ENCODE results near the gene SELL.
A peak's percentile ranks its signal among the peaks of the same experiment; 100 is the strongest.
"Not testable (repeated sequence)": the region's sequence is repeated elsewhere in the genome, so short reads cannot be mapped to it uniquely, and the experiment has no call there.

The SELL gene

DNA sequence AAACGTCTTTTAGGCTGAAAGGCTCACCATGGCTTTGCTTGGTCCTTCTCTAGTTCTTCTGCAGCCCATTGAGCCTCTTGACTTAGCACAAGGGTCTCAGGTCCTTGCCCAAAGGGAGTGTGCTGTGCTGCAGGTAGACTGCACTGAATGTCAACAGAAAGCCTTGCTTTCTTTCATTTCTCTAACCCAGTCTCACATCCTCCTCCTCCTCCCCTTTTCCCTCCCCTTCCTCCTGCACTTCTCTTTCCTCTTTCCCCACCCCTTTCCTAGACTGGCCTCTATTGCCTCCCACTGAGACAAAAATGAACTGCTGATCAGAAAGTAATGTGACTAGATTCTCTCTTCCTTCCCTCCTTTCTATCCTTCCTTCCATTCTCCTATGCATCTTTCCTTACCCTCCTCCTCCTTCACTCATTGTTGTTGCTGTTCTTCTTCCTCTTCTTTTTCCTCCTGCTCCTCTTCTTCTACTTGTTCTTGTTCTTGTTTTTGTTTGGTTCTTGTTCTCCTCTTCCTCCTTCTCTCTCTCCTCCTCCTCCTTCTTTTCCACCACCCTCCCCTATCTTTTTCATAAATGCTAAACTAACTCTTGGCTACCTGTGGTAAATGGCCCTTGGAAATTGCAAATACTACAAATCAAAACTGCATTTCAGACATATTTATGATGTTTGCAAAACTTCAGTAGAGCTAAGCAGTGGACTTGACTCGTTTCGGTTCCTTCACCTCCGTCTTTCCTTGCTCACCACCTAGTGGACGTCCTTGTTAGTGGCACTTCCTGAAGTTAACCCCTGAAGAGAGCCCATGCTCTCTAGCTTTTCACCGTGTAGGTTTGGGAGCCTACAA, at the start of gene SELL:
SELL (minus strand) TSS at position 152 of the 840 bp plus-strand sequence; CDS start at position 30, 122 bp downstream.
- DNase-seq (ENCODE audit: low read depth in 2 of 2) = peak; percentile 26 to 50

DNA sequence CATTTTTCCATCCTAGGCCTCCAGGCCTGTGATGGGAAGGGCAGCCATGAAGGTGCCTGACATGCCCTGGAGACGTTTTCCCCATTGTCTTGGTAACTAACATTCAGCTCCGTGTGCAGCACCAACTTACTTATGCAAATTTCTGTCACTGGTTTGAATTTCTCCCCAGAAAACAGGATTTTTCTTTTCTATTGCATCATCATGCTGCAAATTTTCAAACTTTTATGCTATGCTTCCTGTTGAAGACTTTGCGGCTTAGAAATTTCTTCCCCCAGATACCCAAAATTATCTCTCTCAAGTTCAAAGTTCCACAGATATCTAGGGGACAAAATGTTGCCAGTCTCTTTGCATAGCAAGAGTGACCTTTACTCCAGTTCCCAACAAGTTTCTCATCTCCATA, 47.6 kb upstream of the SELL start:
- DNase-seq (ENCODE audit: low read depth in 2 of 2) = no peak

DNA sequence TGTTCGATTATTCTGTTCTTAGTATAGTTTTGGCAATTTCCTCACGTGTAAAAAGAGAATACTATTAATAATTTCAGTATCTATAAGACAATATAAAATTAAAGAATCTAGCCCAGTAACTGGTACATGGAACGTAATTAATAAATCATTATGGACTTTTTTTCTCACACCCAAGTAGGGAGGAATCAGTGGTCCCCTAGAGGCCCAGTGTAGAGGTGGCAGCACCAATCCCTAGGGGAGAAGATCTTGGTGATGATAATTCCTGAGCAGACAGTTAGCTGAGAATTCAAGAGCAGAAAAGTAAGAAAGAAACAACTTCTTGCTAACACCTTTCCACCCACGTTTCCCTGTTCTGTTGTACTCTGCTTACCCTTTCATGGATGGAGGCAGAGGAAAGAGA, 42.1 kb upstream of the SELL start:
- DNase-seq (ENCODE audit: low read depth in 2 of 2) = no peak

DNA sequence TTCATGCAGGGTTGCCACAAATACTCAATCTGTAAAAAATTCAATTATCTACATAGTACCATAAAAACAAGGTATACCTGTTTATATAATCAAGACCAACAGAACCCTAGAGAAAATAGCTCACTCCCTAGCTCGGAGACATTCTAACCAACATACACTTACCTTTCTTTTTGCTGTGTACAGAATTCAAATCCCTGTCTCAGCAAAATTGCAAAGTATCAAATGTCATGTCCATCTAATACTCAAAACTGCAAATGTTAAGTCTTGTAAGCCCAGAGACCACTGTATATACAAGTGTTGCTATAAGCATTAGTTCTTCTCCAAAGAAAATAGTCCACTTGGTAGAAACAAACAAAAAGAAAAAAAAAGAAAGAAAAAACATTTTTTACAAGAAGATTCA, 38.6 kb upstream of the SELL start:
- DNase-seq (ENCODE audit: low read depth in 2 of 2) = no peak

DNA sequence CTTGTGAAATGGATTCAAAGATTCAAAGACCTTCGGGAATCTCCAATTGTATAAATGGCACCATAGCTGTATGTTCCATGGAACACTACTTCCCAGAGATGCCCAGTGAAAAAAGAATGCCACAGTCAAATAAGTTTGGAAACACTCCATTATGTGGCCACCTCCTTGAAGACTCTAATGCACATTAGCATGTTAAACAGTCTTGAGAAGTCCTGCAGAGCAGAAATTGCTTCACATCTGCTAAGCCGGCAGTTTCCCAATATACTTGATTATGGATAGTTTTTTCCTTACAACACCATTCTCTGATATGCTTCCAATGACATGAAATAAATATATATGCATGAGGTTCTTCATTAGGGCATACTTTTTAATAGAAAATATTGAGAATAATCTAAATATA, 35.1 kb upstream of the SELL start:
- no peak for DNase-seq (ENCODE audit: low read depth in 2 of 2)

DNA sequence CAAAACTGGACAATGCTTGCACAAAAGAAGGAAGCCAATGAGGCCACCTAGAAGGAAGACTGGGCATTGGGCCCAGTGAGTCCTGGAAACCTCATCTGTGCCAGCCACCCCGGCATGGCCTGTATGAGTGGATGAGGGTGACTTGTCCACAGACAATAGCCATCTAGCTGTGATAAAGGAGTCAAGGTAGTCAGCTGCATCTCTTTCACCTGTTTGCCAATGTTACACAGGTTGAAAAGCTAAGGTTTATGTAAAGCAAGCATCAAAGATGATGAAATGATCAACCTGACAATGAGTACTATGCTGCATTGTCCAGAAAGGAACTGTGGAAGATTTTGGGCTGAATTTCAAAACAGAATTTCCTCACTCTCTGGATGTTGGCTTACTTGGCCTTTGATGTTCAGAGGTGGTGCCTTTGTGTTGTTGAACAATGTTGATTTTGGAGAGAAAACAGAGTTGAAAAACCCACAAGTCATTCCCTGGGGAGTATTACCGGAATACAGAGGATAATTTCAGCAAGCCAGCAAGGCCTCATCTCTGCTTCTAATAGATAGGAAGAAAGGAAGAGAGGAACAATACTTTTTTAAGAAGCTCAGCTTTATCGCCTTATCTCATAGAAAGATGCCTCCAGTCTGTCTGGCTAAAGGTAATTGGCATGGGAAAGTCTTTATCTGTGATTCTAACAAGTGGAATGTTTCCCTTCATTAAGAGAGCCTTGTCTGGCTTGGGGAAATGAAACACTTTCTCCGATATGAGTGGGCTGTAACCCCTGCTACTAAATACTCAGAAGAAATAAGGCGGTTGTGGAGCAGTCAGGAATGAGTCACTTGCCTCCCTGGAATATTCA, 33.8 kb upstream of the SELL start:
- no peak for DNase-seq (ENCODE audit: low read depth in 2 of 2)

DNA sequence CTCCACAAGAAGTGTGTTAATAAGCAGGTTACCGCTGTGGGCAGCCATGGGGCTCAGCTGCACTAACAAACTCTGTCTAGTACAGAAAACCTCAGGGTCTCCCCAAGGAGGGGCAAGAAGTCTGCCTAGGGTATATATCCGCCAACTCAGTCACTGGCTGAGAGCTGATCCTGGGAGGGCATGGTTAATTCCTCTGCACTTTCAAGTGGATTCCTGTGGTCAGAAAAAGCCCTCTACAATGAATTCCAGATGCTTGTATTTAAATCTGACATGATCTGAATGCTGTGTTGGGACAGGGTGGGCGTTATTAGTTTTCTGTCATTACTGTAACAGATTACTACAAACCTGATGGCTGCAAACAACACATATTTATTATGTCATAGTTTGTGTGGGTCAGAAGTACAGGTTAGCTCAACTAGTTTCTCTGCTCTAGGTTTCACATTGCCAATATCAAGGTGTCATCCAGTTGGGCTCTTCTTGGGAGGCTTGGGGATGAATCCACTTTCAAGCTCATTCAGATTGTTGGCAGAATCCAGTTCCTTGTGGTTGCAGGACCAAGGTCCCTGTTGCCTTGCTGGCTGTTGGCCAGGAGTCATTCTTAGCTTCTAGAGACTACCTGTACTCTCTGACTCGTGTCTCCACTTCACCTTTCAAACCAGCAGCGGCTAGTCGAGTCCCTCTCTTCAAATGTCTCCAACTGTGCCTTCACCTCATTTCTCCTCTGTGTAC, 30.4 kb upstream of the SELL start:
- no peak for DNase-seq (ENCODE audit: low read depth in 2 of 2)

DNA sequence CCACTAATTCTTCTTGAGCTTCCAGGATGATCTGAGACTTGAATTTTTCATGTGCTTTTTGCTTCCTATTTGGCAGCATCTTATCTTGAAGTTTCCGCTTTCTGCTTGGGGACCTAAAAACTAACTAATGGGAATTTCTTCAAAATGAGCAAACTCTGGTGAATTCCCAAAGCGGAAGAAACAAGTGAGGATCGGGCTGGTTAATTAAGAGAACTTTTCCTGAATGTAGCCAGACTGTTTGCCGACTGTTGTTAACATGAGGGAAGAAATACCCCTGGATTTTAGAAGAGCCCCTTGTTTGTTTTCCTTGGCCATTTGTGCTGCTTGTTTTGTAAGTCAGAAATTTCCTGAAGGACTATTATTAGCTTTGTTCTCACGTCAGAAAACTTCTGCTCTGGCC, 28.6 kb upstream of the SELL start:
- no peak for DNase-seq (ENCODE audit: low read depth in 2 of 2)

DNA sequence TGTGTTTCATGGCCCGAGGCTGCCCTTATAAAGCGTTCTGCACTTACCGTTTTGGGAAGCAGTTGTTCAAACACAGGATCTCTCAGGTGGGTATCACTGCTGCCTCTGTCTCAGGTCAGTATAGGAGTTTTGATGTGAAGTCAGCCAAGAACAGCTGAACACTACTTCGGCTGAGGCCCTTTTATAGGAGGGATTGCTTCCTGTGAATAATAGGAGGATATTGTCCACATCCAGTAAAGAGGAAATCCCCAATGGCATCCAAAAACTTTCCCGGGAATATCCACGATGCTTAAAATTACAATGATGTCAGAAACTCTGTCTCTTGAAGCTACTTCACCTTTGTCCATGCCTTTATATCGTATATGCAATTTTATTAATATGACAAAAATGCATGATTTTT, 22.5 kb upstream of the SELL start, which contains the start of gene SELE:
SELE (minus strand) TSS at position 156 of the 400 bp plus-strand sequence. CDS start 467 bp downstream, outside the sequence.
- no peak for DNase-seq (ENCODE audit: low read depth in 2 of 2)

DNA sequence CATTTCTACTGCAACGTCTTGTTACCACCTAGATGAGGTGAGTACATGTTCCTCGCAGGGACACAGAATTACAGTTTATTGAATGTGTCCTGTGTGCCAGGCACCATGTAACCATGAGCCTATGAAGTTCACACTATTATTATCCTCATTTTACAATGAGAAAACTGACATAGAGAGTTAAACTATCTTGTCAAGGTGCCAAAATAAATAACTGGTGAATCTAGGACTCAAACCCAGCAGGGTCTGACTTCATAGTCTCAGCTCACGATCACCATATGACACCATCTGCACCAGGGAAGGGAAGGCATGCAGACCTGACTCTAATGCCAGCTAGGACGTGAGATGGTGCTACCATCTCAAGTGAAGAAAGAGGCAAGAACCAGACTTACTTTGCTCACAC, 20.0 kb upstream of the SELL start:
- no peak for DNase-seq (ENCODE audit: low read depth in 2 of 2)

DNA sequence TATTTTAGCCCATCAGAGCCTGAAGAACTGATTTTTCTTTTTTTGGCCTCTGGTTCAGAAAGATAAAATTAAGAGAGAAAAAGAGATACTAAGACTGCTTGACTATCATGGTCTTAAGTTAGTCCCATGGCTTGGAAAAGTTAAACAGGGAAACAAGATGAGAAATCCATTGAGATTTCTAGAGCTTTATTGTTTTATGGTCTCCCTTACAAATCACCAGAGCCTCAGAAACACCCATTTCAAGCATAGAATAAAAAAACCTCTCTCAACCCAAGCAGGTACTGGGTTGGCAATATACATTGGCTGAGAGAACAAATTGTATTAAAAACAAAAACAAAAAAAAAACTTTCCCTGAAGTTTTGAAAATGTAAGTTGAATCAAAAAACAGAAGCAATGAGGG, 18.6 kb upstream of the SELL start:
- DNase-seq (ENCODE audit: low read depth in 2 of 2) = no peak

DNA sequence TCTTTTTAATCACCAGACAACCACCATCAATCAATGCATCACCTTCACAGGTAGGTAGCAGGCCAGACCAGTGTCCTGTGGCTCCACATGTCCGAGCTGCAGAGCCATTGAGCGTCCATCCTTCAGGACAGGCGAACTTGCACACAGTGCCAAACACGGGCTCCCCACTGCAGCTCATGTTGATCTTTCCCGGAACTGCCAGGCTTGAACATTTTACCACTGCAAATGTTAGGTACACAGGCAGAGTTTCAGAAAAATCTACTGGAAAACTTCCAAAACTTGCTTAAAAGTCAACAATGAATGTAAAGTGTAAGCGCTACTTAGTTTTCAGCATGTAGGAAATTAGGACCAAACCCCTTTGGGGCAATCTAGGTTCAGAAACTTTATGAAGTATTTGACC, 15.9 kb upstream of the SELL start:
- DNase-seq (ENCODE audit: low read depth in 2 of 2) = no peak

DNA sequence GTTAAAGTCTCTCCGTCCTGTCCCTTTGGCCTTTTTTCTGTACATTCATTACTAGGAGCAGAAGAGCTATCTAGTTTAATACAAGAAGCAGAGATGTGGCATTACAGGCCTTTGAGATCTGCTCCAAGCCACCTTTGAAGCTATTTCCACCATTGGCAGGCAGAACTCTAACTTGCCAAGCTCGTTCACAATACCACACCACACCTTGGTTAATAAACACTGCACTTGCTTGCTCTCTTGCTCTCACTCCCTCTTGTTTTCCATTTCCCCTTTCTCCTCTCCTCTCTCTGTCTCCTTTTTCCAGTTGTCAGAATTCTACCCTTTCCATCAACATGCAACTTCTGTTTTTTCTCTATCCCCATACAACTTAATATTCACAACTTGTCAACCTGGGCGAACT, 15.4 kb upstream of the SELL start:
- DNase-seq (ENCODE audit: low read depth in 2 of 2) = no peak

DNA sequence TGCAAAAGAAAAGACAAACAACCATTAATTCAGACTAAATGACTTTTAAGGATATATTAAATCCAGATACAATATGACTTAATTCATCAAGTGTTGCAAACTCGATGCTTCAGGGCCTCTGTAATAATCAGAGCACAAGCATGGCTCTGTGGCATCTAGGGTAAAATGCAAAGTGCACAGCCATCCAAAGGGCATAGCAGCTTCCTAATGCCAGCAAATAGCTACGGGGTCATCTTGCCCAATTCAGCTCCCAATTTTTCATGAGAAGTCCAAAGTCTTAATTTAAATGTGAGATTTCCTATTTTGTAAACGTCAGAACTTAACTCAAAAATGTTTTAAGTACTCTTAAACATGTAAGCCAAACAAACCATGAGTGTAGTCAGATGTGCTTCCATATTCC, 14.5 kb upstream of the SELL start:
- no peak for DNase-seq (ENCODE audit: low read depth in 2 of 2)

DNA sequence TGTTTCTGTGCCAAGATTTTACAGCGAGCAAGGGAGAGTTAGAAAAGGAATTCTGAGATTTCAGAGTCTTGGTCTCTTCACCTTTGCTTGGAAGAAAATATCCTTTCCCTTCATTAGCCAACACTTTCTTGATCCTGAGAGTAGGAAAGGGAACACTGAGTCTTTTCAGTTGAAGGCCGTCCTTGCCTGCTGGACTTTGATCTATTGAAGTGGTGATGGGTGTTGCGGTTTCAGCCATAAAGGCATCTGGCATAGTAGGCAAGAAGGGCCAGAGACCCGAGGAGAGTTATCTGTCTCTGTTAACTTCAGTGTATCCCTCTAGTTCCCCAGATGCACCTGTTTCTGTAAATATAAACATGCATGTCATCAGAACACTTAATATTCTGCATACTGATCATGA, 12.7 kb upstream of the SELL start:
- no peak for DNase-seq (ENCODE audit: low read depth in 2 of 2)

DNA sequence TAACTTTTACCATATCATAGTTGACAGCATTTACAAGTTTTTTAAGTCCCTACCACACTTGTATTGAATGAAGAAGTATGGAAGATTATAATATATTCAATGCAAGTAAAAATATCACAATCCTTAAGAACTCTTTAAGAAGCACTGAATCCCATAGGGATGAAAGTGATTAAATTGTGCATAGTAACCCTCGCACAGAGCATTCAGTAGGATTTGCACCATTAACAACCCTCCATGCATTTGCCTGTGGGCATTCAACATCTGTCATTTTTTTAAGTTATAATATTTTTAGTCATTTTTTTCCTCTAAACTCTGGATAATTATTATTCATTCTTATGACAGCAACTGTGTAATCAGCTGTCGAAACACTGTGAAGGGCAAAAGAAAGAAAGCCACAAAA, 12.3 kb upstream of the SELL start:
- no peak for DNase-seq (ENCODE audit: low read depth in 2 of 2)

DNA sequence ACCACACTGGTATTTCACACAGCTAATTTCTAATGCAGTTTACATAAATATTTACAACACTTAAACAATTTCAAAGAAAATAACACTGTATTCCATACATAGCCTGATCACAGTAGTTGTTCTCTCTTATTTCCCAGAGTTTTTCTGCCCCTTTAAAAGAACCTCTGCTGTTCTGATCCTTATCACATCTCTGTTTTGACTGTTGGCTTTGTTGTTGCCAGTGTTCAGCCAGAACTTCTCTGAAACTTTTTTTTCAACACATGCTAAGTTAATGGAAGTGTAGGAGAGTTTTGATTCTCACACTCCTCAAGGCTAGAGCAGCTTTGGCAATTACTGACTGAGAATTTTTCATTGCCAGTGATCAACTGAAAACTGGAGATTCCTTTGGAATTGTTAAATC, 11.4 kb upstream of the SELL start:
- DNase-seq (ENCODE audit: low read depth in 2 of 2) = no peak

DNA sequence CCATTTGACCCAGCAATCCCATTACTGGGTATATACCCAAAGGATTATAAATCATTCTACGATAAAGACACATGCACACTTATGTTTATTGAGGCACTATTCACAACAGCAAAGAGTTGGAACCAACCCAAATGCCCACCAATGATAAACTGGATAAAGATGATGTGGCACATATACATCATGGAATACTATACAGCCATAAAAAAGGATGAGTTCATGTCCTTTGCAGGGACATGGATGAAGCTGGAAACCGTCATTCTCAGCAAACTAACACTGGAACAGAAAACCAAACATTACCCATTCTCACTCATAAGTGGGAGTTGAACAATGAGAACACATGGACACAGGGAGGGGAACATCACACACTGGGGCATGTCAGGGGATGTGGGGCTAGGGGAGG, 3.7 kb upstream of the SELL start:
- DNase-seq (ENCODE audit: low read depth in 2 of 2) = not testable (repeated sequence)

DNA sequence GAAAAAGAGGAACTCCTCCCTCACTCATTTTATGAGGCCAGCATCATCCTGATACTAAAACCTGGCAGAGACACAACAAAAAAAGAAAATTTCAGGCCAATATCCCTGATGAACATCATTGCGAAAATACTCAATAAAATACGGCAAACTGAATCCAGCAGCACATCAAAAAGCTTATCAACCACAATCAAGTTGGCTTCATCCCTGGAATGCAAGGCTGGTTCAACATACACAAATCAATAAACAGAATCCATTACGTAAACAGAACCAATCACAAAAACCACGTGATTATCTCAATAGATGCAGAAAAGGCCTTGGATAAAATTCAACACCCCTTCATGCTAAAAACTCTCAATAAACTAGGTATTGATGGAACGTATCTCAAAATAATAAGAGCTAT, 1.7 kb upstream of the SELL start:
- not testable (repeated sequence) for DNase-seq (ENCODE audit: low read depth in 2 of 2)

DNA sequence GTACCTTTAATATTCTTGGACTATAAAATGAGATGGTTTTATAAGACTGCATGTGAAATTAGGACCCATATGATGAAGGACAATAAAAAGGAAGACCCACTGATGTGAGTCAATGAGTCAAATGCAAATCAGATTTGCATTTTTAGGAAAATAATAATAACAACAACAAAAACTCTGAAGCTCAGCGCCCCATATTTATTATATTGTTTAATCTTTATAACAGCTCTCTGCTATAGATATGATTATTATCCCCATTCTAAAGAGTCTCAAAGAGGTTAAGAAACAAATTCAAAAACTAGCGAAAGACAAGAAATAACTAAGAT, 850 bp upstream of the SELL start:
- DNase-seq (ENCODE audit: low read depth in 2 of 2) = no peak

DNA sequence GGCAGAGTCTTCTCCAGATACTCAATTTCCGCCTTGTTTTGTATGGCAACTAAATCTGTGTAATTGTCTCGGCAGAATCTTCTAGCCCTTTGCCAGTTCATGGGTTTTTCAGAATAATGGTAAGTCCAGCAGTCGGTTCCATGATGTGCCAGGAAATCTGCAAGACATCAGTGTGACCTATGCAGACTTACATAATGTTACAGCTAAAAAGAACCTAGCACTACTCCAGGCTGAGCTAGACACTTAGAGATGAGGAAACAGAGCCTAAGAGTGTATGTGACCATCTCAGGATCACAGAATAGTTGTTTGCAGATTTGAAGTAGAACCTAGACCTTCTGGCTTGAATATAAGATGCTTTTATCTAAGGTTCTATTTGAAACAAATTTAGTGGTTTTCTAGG, 2.8 kb downstream of the SELL start:
- no peak for DNase-seq (ENCODE audit: low read depth in 2 of 2)

DNA sequence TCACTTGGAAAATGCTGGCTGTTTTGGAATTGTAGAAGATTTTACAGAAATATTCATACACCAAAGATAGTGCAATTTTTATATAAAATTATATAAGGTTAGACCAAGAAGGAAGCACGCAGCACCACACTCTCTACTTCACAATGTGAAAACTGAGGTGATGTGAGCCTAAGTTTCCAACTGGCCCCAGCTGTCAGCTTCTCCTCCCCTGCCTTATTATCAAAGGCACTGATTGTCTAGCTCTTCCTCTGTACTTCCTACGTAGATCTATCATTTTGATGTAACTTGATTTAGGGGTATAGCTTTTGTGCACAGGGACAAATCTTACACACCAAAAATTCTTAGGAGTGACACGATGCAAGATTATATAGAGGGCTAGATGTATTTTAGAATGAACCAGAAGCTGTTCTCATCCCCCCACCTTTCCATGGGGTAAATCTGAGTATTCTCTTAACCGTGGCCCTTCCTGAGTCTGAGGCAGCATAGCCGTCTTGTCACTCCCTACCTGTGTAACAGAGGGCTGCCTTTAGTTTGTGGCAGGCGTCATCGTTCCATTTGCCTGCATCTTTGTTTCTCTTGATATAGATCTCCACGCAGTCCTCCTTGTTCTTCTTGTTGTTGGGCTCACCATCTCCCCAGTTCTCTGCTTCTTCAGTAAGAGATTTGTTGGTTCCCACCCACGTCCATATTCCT, 3.4 kb downstream of the SELL start:
- no peak for DNase-seq (ENCODE audit: low read depth in 2 of 2)
